ENCODE measurements around the gene PGM1. TPM values are rescaled to one million over a fixed set of nuclear protein-coding genes. Genes with fewer than 3 reads are reported as not detected.

The PGM1 gene
- polyA plus RNA-seq, 4 donors, result 28.1 to 35.1 (median 31.6) TPM

- DNase-seq (ENCODE audit: low read depth in 4 of 4, low spot score in 2 of 4), result no peak
These were observed 37.0 kb downstream of the PGM1 start for GRCh38 chr1:63630238-63630637.

- no peak for DNase-seq (ENCODE audit: low read depth in 4 of 4, low spot score in 2 of 4)
These were observed 37.5 kb downstream of the PGM1 start for GRCh38 chr1:63630666-63631065.

GRCh38 chr1:63632110-63632509, 38.9 kb downstream of the PGM1 start:
- no peak for DNase-seq (ENCODE audit: low read depth in 4 of 4, low spot score in 2 of 4)

DNA sequence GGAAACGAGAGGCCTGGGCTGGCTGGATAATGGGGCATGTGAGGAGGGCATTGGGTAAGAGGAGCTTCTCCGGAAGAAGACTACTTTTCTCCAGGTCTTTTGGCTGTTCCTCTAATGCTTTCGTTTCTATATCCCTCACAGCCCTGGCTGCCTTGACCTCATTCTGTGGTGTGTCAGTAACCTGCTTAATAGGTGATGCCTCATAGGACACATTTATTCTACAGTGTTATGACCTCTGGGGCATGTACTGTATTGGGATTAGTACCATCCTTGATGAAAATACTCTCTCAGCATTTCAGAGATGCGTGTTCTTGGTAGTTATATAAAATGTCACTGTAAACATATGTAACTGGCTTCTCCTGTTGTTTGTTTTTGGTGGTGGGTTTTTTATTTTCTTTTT, 40.1 kb downstream of the PGM1 start:
- no peak for DNase-seq (ENCODE audit: low read depth in 4 of 4, low spot score in 2 of 4)

GRCh38 chr1:63634471-63634870, 41.3 kb downstream of the PGM1 start:
- DNase-seq (ENCODE audit: low read depth in 4 of 4, low spot score in 2 of 4), result no peak

DNA sequence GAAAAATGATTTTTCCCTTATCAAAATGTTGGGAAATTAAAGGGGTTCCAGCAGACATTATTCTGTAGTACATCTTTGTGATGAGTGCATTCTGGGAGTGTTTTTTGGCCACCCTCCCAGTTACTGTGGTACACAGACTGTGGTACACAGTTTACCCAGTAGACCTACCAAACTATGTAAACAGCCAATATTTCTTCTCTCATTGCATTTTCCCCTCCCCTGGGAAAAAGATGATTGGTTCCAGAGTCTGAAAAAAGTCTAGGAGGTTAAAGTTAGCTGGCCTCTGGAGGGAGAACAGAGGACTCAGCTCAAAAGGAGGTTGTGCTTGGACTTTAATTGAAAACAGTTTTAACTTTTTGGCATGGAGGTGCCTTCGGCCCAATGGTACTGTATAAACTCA, 42.5 kb downstream of the PGM1 start:
- DNase-seq (ENCODE audit: low read depth in 4 of 4, low spot score in 2 of 4), result no peak

GRCh38 chr1:63636192-63637105, 43.2 kb downstream of the PGM1 start:
- no peak for DNase-seq (ENCODE audit: low read depth in 4 of 4, low spot score in 2 of 4)

DNA sequence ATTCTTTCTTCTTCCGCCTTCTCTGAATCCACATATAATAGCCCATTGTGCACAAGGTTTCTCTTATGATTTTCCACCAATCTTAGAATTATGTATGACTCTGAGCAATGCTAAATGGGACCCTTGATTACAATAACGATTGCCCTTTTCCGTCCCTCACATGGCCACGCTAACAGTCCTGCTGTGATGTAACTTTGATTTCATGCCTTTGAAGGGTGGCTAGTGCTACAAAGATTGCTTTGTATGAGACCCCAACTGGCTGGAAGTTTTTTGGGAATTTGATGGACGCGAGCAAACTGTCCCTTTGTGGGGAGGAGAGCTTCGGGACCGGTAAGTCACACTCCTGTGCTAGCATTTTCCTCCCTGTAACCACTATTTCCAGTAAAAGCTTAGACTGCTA, 45.3 kb downstream of the PGM1 start:
- no peak for DNase-seq (ENCODE audit: low read depth in 4 of 4, low spot score in 2 of 4)

- DNase-seq (ENCODE audit: low read depth in 4 of 4, low spot score in 2 of 4), result no peak
These were observed 45.7 kb downstream of the PGM1 start for GRCh38 chr1:63638875-63639274.

- no peak for DNase-seq (ENCODE audit: low read depth in 4 of 4, low spot score in 2 of 4)
These were observed 47.7 kb downstream of the PGM1 start for GRCh38 chr1:63640633-63641567.

DNA sequence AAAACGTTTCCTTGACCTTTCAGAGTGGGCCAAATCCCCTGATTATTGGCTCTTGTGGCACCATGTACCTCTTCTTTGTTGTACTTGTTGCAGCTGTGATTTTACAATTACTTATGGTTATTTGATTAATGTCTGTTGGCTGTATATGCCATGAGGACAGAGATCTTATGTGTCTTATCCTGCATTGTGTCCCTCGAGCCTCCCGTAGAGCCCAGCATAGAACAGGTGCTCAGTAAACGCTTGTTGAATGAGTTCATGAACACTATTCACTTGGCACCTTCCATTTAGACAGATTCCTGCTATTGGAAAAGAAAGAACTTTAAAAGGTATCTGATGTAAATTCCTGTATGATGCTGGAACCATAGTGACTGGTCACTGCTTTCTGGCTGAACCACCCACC, 48.4 kb downstream of the PGM1 start:
- DNase-seq (ENCODE audit: low read depth in 4 of 4, low spot score in 2 of 4), result no peak

- no peak for DNase-seq (ENCODE audit: low read depth in 4 of 4, low spot score in 2 of 4)
These were observed 49.7 kb downstream of the PGM1 start for GRCh38 chr1:63642901-63643300.

- no peak for DNase-seq (ENCODE audit: low read depth in 4 of 4, low spot score in 2 of 4)
These were observed 50.3 kb downstream of the PGM1 start for GRCh38 chr1:63643517-63643916.

DNA sequence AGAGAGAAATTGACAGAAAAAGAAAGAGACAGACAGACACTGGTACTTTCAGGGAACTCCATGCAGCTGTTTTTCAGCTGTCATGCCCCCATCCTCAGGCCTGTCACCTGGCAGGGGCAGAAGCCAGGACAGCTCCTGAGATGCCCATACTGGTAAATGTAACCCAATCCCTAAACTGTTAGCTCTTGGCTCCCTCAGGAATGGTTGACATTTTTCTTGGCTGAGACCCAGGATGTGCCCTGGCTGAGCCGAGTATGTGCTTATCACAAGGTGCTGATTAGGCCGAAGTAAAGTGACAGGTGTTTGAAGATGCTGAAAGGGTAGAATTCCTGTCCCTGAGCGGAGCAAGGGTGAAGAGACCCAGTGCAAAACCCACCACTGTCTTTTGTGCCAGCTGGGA, 50.7 kb downstream of the PGM1 start:
- DNase-seq (ENCODE audit: low read depth in 4 of 4, low spot score in 2 of 4), result no peak

- DNase-seq (ENCODE audit: low read depth in 4 of 4, low spot score in 2 of 4), result no peak
These were observed 52.1 kb downstream of the PGM1 start for GRCh38 chr1:63645317-63645716.

GRCh38 chr1:63648689-63649088, 55.5 kb downstream of the PGM1 start:
- DNase-seq (ENCODE audit: low read depth in 4 of 4, low spot score in 2 of 4), result no peak

GRCh38 chr1:63651161-63651701, 58.0 kb downstream of the PGM1 start:
- no peak for DNase-seq (ENCODE audit: low read depth in 4 of 4, low spot score in 2 of 4)

DNA sequence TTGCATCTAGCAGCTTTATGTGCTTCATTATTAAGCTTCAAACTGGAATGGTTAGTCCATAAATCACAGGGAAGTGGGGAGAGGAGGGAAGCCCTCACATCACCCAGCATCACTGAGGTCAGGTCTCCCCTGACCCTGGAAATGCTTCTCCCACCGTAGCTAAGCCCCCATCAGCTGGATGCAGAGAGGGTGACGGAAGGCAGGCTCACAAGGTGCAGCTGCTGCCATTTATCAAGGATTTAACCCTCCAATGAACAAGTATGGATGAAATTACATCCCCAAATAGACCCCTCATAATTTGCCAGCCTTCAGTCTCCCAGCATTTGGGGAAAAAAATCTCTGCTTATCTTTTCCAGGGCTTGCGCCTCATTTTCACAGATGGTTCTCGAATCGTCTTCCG, 60.8 kb downstream of the PGM1 start:
- no peak for DNase-seq (ENCODE audit: low read depth in 4 of 4, low spot score in 2 of 4)

- DNase-seq (ENCODE audit: low read depth in 4 of 4, low spot score in 2 of 4), result no peak
These were observed 66.2 kb downstream of the PGM1 start for GRCh38 chr1:63659448-63659847.

- DNase-seq (ENCODE audit: low read depth in 4 of 4, low spot score in 2 of 4), result peak in 1 of 4 donors; percentile 59
These were observed 69.0 kb downstream of the PGM1 start for GRCh38 chr1:63662056-63662836.

Measured in left renal cortex interstitium (tissue), 4 donors.